Right lobe of liver (tissue), 6 donors: ENCODE measurements around the gene HARBI1. TPM values are rescaled to one million over a fixed set of nuclear protein-coding genes. Genes with fewer than 3 reads are reported as not detected.

ENCODE experiments used
- ATAC-seq, 4 donors: fragments of 200-7000 bp; cut with Tn5 transposase; one replicate each; pipeline ENCODE4 v1.9.1; 2020; ENCODE audit warnings: mild to moderate bottlenecking in 4 of 4, moderate library complexity in 4 of 4
- DNase-seq, 3 donors: peaks; one replicate each; pipeline ENCODE4 v3.0.0-alpha.2; 2020
- H3K27ac ChIP-seq, 3 donors: fragments of 200-600 bp; one replicate each; pipeline ENCODE4 v1.8.0; 2022
- H3K27me3 ChIP-seq, 2 donors: fragments of 200-600 bp; one replicate each; pipeline ENCODE4 v1.8.0; 2022
- H3K36me3 ChIP-seq, 4 donors: fragments of 200-600 bp; sonication (generic) in 1 of 4; one replicate each; pipeline versions ENCODE4 v1.5.1 to v1.8.0; 2017 to 2022; ENCODE audit warnings: control low read depth in 1 of 4
- H3K4me1 ChIP-seq, 4 donors: fragments of 200-600 bp; sonication (generic) in 1 of 4; one replicate each; pipeline versions ENCODE4 v1.5.1 to v1.8.0; 2017 to 2022; ENCODE audit warnings: control low read depth in 1 of 4
- H3K4me3 ChIP-seq, 3 donors: fragments of 200-600 bp; one replicate each; pipeline ENCODE4 v1.8.0; 2022
- H3K9me3 ChIP-seq, 4 donors: fragments of 200-600 bp; sonication (generic) in 1 of 4; one replicate each; pipeline versions ENCODE4 v1.5.1 to v1.8.0; 2017 to 2022; ENCODE audit warnings: control low read depth in 1 of 4
- POLR2A ChIP-seq: fragments of 450-650 bp; IDR thresholded peaks from one replicate; pipeline ENCODE4 v1.6.1; 2017; ENCODE audit warnings: antibody characterized with exemption, mild to moderate bottlenecking
- WGBS: methylation state at CpG from one replicate; pipeline ENCODE4 v1.1.6; 2018; ENCODE audit warnings: low coverage, low lambda C conversion rate; ENCODE audit not compliant: insufficient coverage; ENCODE audit errors: missing lambda C conversion rate; 5-methylcytosine and 5-hydroxymethylcytosine counted together
- intact Hi-C, 2 donors: fragments of 100-400 bp; cut with DNase I; formaldehyde crosslinking; loops; one replicate each; pipeline versions ENCODE4 v1.11.2 to v1.14.1; 2022
- total RNA-seq, 6 experiments: library from RNA; depleted of rRNA in 2 of 6; stranded (reverse); fragments of >200 nt in 2 of 6; fragmentation: NEBNext Ultra II Directional in 3 of 6; extraction: Animal tissue kit (Norgen Biotek cat#: 25700) in 3 of 6; gene quantifications; one replicate each; pipeline versions ENCODE4 v1.1.0 to v1.2.4, GENCODE V29; 2016 to 2023
- TF ChIP-seq, protein P1 (sequence below), 4 donors: fragments of 200-600 bp in 3 of 4; fragments of 450-650 bp in 1 of 4; IDR thresholded peaks; one replicate each; pipeline versions ENCODE4 v1.5.1 to v1.8.0; 2016 to 2022; ENCODE audit warnings: antibody characterized with exemption in 4 of 4, mild to moderate bottlenecking in 2 of 4
- donor health status: DM: no; HTN: yes; CAD: no.
- donor health status: DM: no; HTN: no; CAD: no.
- donor health status: DM: no; HTN: no; CAD: no.
- donor health status: DM: no; HTN: yes; CAD: no.
- donor health status: DM: no; HTN: yes; CAD: no.

Gene HARBI1
- total RNA-seq, 6 experiments from 2014 or later, result 2.0 to 3.4 (median 2.9) TPM

DNA sequence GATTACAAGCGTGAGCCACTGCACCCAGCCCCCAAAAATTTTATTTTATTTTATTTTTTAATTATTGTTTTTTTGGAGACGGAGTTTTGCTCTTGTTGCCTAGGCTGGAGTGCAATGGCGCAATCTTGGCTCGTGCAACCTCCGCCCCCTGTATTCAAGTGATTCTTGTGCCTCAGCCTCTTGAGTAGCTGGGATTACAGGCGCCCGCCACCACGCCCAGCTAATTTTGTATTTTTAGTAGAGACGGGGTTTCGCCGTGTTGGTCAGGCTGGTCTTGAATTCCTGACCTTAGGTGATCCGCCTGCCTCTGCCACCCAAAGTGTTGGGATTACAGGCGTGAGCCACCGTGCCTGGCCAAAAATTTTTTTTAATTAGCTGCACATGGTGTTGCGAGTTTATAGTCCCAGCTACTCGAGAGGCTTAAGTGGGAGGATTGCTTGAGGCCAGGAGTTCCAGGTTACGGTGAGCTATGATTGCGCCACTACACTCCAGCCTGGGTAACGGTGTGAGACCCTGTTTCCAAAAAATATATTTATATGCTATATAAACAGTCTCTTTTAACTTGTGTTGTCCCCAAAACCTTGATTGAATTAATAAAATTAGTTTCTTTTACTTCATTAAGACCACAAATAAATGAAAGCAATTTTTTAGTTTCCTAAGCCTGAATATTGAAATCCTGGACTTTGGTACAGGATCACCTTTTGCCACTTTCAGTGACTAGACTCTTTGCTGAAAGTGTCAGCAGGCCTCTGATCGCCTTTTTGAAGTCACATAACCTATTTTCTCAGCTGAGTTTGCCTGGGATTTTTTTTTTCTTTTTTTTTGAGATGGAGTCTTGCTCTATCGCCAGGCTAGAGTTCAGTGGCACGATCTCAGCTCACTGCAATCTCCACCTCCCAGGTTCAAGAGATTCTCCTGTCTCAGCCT lies 16.5 kb upstream of the HARBI1 start:
- DNase-seq, result no peak
- WGBS, result 65% methylated on average over 21 of the region's 22 CpGs
- H3K4me3 ChIP-seq, result peak overlapping the region in 1 of 3 donors; percentile 5
- TF ChIP-seq, protein P1, sequence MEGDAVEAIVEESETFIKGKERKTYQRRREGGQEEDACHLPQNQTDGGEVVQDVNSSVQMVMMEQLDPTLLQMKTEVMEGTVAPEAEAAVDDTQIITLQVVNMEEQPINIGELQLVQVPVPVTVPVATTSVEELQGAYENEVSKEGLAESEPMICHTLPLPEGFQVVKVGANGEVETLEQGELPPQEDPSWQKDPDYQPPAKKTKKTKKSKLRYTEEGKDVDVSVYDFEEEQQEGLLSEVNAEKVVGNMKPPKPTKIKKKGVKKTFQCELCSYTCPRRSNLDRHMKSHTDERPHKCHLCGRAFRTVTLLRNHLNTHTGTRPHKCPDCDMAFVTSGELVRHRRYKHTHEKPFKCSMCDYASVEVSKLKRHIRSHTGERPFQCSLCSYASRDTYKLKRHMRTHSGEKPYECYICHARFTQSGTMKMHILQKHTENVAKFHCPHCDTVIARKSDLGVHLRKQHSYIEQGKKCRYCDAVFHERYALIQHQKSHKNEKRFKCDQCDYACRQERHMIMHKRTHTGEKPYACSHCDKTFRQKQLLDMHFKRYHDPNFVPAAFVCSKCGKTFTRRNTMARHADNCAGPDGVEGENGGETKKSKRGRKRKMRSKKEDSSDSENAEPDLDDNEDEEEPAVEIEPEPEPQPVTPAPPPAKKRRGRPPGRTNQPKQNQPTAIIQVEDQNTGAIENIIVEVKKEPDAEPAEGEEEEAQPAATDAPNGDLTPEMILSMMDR (IDR thresholded peaks at IDR 0.05), result no peak
- TF ChIP-seq POLR2A, result no peak
- H3K4me1 ChIP-seq, result peaks cover 0 to 20% (median 8%) of the 10 kb centered on the region in 4 donors
- no peaks in the 10 kb centered on the region for H3K9me3 ChIP-seq
- ATAC-seq, result peak; percentile 78 to 87 (median 81)
- H3K27ac ChIP-seq, result peak overlapping the region in 2 of 3 donors; percentile 62 to 76
- no peaks in the 10 kb centered on the region for H3K27me3 ChIP-seq
- H3K36me3 ChIP-seq, result peaks cover 0 to 11% (median 3%) of the 10 kb centered on the region in 4 donors
- intact Hi-C loops, result loop anchor here in 1 of 2 donors (10.0 kb wide), 1 partner anchor 531 kb away; no protein-coding TSS in a partner anchor

DNA sequence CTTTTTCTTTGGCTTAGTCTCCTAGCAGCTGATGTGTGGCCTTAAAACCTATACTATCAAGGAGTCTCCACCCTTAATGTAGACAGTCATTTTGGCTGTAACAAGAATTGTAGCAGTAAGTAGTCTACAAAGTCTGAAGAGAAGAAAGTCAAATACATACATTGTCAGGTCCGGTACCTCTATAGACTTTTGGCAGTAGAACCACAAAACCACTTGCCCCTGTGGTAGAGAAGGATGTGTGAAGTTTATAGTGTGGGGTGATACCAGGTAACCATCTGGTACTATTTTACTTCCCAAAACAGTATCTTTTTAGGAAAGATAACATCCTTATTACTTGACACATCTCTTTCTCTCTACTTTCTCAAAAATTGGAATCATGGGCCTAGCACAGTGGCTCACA lies 15.5 kb upstream of the HARBI1 start:
- ATAC-seq, result no peak
- 43% methylated on average over 1 of the region's 1 CpG for WGBS

DNA sequence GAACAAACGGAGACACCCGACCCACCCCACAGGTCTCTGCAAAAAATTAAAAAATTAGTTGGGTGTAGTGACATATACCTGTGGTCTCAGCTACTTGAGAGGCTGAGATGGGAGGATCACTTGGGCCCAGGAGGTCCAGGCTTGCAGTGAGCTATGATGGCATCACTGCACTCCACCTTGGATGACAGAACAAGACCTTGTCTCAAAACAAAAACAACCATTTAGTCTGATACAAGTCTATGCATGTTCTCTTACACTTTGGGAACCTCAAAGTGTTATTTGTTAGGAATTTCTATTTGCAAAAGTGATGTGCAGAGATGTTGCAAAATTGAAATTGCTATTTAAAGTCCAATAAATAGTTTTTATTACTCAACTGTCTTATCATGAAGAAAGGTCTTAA lies 14.6 kb upstream of the HARBI1 start:
- ATAC-seq (no peak), DNase-seq (no peak)
- H3K36me3 ChIP-seq, result peaks cover 0 to 6% (median 6%) of the 10 kb centered on the region in 4 donors
- intact Hi-C loops, result loop anchor here in 1 of 2 donors (10.0 kb wide), 1 partner anchor 533 kb away; no protein-coding TSS in a partner anchor
- no peak overlapping the region for H3K4me3 ChIP-seq
- no peaks in the 10 kb centered on the region for H3K9me3 ChIP-seq
- no peak overlapping the region for H3K27ac ChIP-seq
- H3K27me3 ChIP-seq, result no peaks in the 10 kb centered on the region
- peaks cover 0 to 20% (median 8%) of the 10 kb centered on the region in 4 donors for H3K4me1 ChIP-seq
- TF ChIP-seq, protein P1 (IDR thresholded peaks at IDR 0.05), result no peak
- no peak for TF ChIP-seq POLR2A
- WGBS, result 100% methylated on average over 2 of the region's 2 CpGs

More for the DNA sequence above, 15.5 kb upstream of the HARBI1 start:
- H3K27me3 ChIP-seq, result no peaks in the 10 kb centered on the region
- no peak overlapping the region for H3K27ac ChIP-seq
- TF ChIP-seq, protein P1 (IDR thresholded peaks at IDR 0.05), result no peak
- TF ChIP-seq POLR2A, result no peak
- H3K4me3 ChIP-seq, result no peak overlapping the region
- H3K9me3 ChIP-seq, result no peaks in the 10 kb centered on the region
- intact Hi-C loops, result loop anchor here in 1 of 2 donors (10.0 kb wide), 1 partner anchor 532 kb away; no protein-coding TSS in a partner anchor
- H3K4me1 ChIP-seq, result peaks cover 0 to 20% (median 8%) of the 10 kb centered on the region in 4 donors
- peaks cover 0 to 9% (median 3%) of the 10 kb centered on the region in 4 donors for H3K36me3 ChIP-seq
- no peak for DNase-seq

DNA sequence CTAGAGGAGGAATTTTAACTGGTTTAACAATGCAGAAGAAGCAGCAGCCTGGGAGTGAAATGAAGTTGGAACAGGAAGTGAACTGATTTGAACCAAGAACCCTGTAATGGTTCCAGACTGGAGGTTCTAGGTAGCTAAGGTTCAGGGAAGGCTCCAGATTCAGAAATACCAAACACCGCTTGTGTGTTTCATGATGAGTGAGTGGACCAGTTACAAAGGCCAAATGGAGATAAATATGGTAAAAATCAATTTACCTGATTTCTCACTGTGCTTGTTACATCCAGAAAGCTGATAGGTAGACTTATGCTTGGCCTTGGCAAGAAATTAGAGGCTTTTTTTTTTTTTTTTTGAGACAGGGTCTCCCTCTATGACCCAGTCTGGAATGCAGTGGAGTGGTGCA lies 13.2 kb upstream of the HARBI1 start:
- H3K36me3 ChIP-seq, result peaks cover 0 to 11% (median 6%) of the 10 kb centered on the region in 4 donors
- intact Hi-C loops, result loop anchor here in 1 of 2 donors (10.0 kb wide), 1 partner anchor 535 kb away; no protein-coding TSS in a partner anchor
- peak overlapping the region in 1 of 3 donors; percentile 24 for H3K27ac ChIP-seq
- no peaks in the 10 kb centered on the region for H3K9me3 ChIP-seq
- 60% methylated on average over 1 of the region's 1 CpG for WGBS
- ATAC-seq, result peak in 3 of 4 donors; percentile 25 to 67 (median 33)
- H3K4me3 ChIP-seq, result no peak overlapping the region
- H3K27me3 ChIP-seq, result no peaks in the 10 kb centered on the region
- TF ChIP-seq, protein P1 (IDR thresholded peaks at IDR 0.05), result no peak
- TF ChIP-seq POLR2A, result no peak
- DNase-seq, result no peak
- H3K4me1 ChIP-seq, result peaks cover 0 to 20% (median 10%) of the 10 kb centered on the region in 4 donors
